Measurements from ENCODE around the gene NAA50.

DNA sequence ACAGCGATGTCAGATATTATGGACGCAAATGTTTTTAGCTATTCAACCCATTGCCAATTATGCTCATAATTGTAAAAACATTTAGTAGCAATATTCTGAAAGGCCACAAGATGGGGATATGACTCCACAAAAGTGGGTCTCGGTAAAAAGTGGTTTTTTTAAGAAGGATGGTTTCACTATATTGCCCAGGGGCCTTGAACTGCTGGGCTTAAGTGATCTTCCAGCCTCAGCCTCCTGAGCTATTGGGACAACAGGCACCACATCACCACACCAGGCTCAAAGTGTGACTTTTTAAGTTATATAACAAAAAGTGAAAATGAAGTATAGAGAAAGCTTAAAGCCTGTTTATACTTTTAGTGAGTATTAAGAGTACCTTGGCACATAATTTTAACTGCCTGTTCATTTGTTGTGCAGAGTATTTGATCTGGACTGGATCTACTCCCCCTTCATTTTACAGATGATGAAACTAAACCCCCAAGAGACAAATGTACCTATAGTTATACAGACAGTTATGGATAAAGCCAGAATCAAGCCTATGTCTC lies 9.4 kb downstream of the NAA50 start:
- no peak for TF ChIP-seq EZH2 (IDR thresholded peaks at IDR 0.05; ENCODE audit: low read length, unreplicated experiment)
- TF ChIP-seq, protein P1, sequence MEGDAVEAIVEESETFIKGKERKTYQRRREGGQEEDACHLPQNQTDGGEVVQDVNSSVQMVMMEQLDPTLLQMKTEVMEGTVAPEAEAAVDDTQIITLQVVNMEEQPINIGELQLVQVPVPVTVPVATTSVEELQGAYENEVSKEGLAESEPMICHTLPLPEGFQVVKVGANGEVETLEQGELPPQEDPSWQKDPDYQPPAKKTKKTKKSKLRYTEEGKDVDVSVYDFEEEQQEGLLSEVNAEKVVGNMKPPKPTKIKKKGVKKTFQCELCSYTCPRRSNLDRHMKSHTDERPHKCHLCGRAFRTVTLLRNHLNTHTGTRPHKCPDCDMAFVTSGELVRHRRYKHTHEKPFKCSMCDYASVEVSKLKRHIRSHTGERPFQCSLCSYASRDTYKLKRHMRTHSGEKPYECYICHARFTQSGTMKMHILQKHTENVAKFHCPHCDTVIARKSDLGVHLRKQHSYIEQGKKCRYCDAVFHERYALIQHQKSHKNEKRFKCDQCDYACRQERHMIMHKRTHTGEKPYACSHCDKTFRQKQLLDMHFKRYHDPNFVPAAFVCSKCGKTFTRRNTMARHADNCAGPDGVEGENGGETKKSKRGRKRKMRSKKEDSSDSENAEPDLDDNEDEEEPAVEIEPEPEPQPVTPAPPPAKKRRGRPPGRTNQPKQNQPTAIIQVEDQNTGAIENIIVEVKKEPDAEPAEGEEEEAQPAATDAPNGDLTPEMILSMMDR (conservative IDR thresholded peaks at IDR 0.05; ENCODE audit: low read depth, low read length), result peak; percentile 83
